ENCODE data around the gene ERFL.

ERFL gene

DNA sequence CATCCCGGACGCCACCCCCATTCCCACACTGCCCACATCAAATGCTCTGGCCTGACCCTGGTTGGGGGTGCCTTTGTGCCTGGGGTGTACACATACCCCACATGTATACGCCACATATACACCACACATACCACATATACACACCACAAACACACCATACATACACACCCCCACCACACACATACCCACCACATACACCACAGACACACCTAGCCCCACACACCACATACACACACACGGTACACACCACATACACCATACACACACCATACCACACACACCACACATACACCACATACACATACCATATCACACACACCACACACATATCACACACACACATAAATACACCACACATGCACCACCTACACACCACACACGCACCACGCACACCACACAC lies 10.2 kb downstream of the ERFL start:
- Histone ChIP-seq H3K27ac (ENCODE audit: low read length) (no peak overlapping the region), H2AFZ (ENCODE audit: low read depth, low read length) (no peak overlapping the region), H3K36me3 (ENCODE audit: insufficient read depth, low read length) (peaks cover 10% of the 10 kb centered on the region), H3K79me2 (ENCODE audit: insufficient read depth, low read length) (no peaks in the 10 kb centered on the region), H3K4me1 (ENCODE audit: insufficient read depth, low read length) (peaks cover 7% of the 10 kb centered on the region), H3K4me2 (ENCODE audit: insufficient read depth, low read length) (no peak overlapping the region), H3K9me3 (ENCODE audit: insufficient read depth, low read length, severe bottlenecking) (no peaks in the 10 kb centered on the region), H4K20me1 (ENCODE audit: insufficient read depth, low read length) (peaks cover 13% of the 10 kb centered on the region; the same call in 1 of the 2 replicates), H3K27me3 (ENCODE audit: insufficient read depth, low read length, poor library complexity) (no peaks in the 10 kb centered on the region), H3K4me3 (ENCODE audit: low read depth in 1 of 2, low read length in 2 of 2) (no peak overlapping the region), H3K9ac (ENCODE audit: low read depth, low read length) (no peak overlapping the region)
- ATAC-seq (ENCODE audit: insufficient read depth, low read depth) = no peak
- TF ChIP-seq, protein P1, sequence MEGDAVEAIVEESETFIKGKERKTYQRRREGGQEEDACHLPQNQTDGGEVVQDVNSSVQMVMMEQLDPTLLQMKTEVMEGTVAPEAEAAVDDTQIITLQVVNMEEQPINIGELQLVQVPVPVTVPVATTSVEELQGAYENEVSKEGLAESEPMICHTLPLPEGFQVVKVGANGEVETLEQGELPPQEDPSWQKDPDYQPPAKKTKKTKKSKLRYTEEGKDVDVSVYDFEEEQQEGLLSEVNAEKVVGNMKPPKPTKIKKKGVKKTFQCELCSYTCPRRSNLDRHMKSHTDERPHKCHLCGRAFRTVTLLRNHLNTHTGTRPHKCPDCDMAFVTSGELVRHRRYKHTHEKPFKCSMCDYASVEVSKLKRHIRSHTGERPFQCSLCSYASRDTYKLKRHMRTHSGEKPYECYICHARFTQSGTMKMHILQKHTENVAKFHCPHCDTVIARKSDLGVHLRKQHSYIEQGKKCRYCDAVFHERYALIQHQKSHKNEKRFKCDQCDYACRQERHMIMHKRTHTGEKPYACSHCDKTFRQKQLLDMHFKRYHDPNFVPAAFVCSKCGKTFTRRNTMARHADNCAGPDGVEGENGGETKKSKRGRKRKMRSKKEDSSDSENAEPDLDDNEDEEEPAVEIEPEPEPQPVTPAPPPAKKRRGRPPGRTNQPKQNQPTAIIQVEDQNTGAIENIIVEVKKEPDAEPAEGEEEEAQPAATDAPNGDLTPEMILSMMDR (IDR thresholded peaks at IDR 0.05; ENCODE audit: borderline replicate concordance, extremely low read depth, low read length, poor library complexity, severe bottlenecking) = no peak
- TF ChIP-seq EZH2 (IDR thresholded peaks at IDR 0.05; ENCODE audit: borderline replicate concordance, low read depth, low read length, severe bottlenecking) = no peak
- no peak for DNase-seq

DNA sequence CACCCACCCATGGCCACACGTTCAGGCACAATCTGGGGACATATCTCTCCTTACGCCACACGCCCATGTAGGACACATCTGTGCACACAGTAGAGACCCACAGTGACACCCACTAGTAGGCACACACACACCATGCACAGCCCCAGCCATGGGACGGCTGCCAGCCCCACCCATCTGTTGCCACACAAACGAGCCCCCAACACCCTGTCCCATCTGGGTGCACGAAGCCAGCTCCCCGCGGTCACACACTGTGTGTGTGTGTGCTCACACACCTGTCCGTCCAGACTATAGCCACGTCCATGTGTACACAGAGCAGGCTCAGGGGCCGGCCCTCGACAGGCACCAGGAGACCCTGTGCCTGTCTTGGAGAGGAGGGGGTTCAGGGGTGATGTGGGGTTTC lies 10.6 kb downstream of the ERFL start:
- no peak for ATAC-seq (ENCODE audit: insufficient read depth, low read depth)
- peaks cover 7% of the 10 kb centered on the region for H3K4me1 ChIP-seq (ENCODE audit: insufficient read depth, low read length)
- H2AFZ ChIP-seq (ENCODE audit: low read depth, low read length) = no peak overlapping the region
- peaks cover 13% of the 10 kb centered on the region; the same call in 1 of the 2 replicates for H4K20me1 ChIP-seq (ENCODE audit: insufficient read depth, low read length)
- no peaks in the 10 kb centered on the region for H3K27me3 ChIP-seq (ENCODE audit: insufficient read depth, low read length, poor library complexity)
- no peak overlapping the region for H3K27ac ChIP-seq (ENCODE audit: low read length)
- TF ChIP-seq EZH2 (IDR thresholded peaks at IDR 0.05; ENCODE audit: borderline replicate concordance, low read depth, low read length, severe bottlenecking) = no peak
- TF ChIP-seq, protein P1 (IDR thresholded peaks at IDR 0.05; ENCODE audit: borderline replicate concordance, extremely low read depth, low read length, poor library complexity, severe bottlenecking) = no peak
- H3K9me3 ChIP-seq (ENCODE audit: insufficient read depth, low read length, severe bottlenecking) = no peaks in the 10 kb centered on the region
- no peaks in the 10 kb centered on the region for H3K79me2 ChIP-seq (ENCODE audit: insufficient read depth, low read length)
- H3K4me2 ChIP-seq (ENCODE audit: insufficient read depth, low read length) = no peak overlapping the region
- H3K9ac ChIP-seq (ENCODE audit: low read depth, low read length) = no peak overlapping the region
- no peak for DNase-seq
- H3K4me3 ChIP-seq (ENCODE audit: low read depth in 1 of 2, low read length in 2 of 2) = no peak overlapping the region
- H3K36me3 ChIP-seq (ENCODE audit: insufficient read depth, low read length) = peaks cover 10% of the 10 kb centered on the region

DNA sequence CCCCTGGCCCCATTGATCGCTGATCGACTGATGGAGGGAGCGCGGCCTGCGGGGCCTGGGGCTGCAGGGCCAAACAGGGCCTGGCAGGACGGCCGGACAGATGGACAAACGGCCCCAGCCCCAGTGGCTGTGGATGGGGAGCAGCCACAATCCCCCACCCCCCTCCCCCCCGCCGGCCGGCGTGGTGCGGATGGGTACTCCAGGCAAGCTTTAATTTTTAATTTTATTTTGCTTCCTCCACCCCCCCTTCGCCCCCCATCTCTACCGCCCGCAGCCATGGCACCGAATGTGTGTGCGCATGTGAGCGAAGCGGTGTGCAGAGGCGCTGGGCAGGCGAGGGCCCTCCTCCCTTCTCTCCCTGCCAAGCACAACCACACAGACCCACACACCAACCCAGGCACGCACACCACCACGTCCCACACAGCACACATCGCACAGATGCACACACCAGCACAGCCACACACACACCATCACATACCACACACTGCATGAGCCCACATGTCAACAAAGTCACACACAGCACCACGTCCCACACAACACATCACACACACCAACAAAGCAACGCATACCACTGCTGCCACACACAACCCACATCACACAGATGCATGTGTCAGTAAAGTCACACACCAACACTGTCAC lies 12.4 kb downstream of the ERFL start:
- Histone ChIP-seq H3K36me3 (ENCODE audit: insufficient read depth, low read length) (peaks cover 10% of the 10 kb centered on the region), H3K4me2 (ENCODE audit: insufficient read depth, low read length) (no peak overlapping the region), H3K79me2 (ENCODE audit: insufficient read depth, low read length) (no peaks in the 10 kb centered on the region), H2AFZ (ENCODE audit: low read depth, low read length) (no peak overlapping the region), H4K20me1 (ENCODE audit: insufficient read depth, low read length) (0 out of 2 replicates have a peak, but pooled peaks cover 17% of the 10 kb centered on the region), H3K4me3 (ENCODE audit: low read depth in 1 of 2, low read length in 2 of 2) (no peak overlapping the region), H3K9ac (ENCODE audit: low read depth, low read length) (no peak overlapping the region), H3K4me1 (ENCODE audit: insufficient read depth, low read length) (peaks cover 7% of the 10 kb centered on the region), H3K27me3 (ENCODE audit: insufficient read depth, low read length, poor library complexity) (no peaks in the 10 kb centered on the region), H3K9me3 (ENCODE audit: insufficient read depth, low read length, severe bottlenecking) (no peaks in the 10 kb centered on the region), H3K27ac (ENCODE audit: low read length) (no peak overlapping the region)
- DNase-seq = no peak
- ATAC-seq (ENCODE audit: insufficient read depth, low read depth) = no peak
- TF ChIP-seq EZH2 (IDR thresholded peaks at IDR 0.05; ENCODE audit: borderline replicate concordance, low read depth, low read length, severe bottlenecking) = no peak
- TF ChIP-seq, protein P1 (IDR thresholded peaks at IDR 0.05; ENCODE audit: borderline replicate concordance, extremely low read depth, low read length, poor library complexity, severe bottlenecking) = no peak
